Gastrocnemius medialis (tissue), 4 donors: ENCODE data around the gene RBM33. TPM values are rescaled to one million over a fixed set of nuclear protein-coding genes. Genes with fewer than 3 reads are reported as not detected.

Experiments
- ATAC-seq, 2 donors: fragments of 150-250 bp; one replicate each; pipeline ENCODE4 v1.9.1; 2016
- DNase-seq, 2 donors: peaks; one replicate each; pipeline ENCODE4 v3.0.0-alpha.2; 2019
- H3K27ac ChIP-seq, 4 donors: fragments of 200-600 bp; sonication (generic); 1 replicate in 1 of 4; 2 replicates in 3 of 4; pipeline ENCODE4 v1.5.1; 2016 to 2018; ENCODE audit warnings: mild to moderate bottlenecking in 2 of 4, moderate library complexity in 1 of 4
- H3K27me3 ChIP-seq, 3 donors: fragments of 200-600 bp; sonication (generic) in 2 of 3; 1 replicate in 1 of 3; 2 replicates in 2 of 3; pipeline versions ENCODE4 v1.5.1 to v1.6.0; 2016 to 2019; ENCODE audit warnings: mild to moderate bottlenecking in 1 of 3, moderate library complexity in 1 of 3
- H3K36me3 ChIP-seq, 2 donors: fragments of 200-600 bp; sonication (generic) in 1 of 2; one replicate each; pipeline ENCODE4 v1.5.1; 2017 to 2018
- H3K4me1 ChIP-seq, 2 donors: fragments of 200-600 bp; sonication (generic) in 1 of 2; one replicate each; pipeline ENCODE4 v1.5.1; 2016 to 2017; ENCODE audit warnings: mild to moderate bottlenecking in 2 of 2
- H3K4me3 ChIP-seq, 4 donors: fragments of 200-600 bp; sonication (generic) in 3 of 4; 1 replicate in 1 of 4; 2 replicates in 3 of 4; pipeline ENCODE4 v1.5.1; 2016 to 2019; ENCODE audit warnings: mild to moderate bottlenecking in 2 of 4
- H3K9me3 ChIP-seq, 3 donors: fragments of 200-600 bp; sonication (generic) in 2 of 3; 1 replicate in 1 of 3; 2 replicates in 2 of 3; pipeline ENCODE4 v1.5.1; 2016 to 2019
- POLR2A ChIP-seq, 2 donors: fragments of 450-650 bp; IDR thresholded peaks; one replicate each; pipeline ENCODE4 v1.6.1; 2017; ENCODE audit warnings: antibody characterized with exemption in 2 of 2, mild to moderate bottlenecking in 2 of 2, moderate library complexity in 2 of 2
- in situ Hi-C, 4 donors: fragments of 200-750 bp; cut with MboI; loops; one replicate each; pipeline versions ENCODE4 v1.15.0 to v1.8.0; 2017; ENCODE audit warnings: low sequenced_read_pairs in 4 of 4
- intact Hi-C: fragments of 100-400 bp; cut with DNase I; formaldehyde crosslinking; loops from one replicate; pipeline ENCODE4 v1.15.1; 2023; ENCODE audit warnings: low total_unique reads
- total RNA-seq, 4 donors: library from RNA; depleted of rRNA; stranded (reverse); fragments of >200 nt; gene quantifications; one replicate each; pipeline versions ENCODE4 v1.1.0 to v1.2.3, GENCODE V29; 2016
- TF ChIP-seq, protein P1 (sequence below), 5 experiments: fragments of 450-650 bp in 3 of 5; fragments of 200-600 bp in 2 of 5; sonication (generic) in 2 of 5; IDR thresholded peaks in 4 of 5; conservative IDR thresholded peaks in 1 of 5; 1 replicate in 4 of 5; 2 replicates in 1 of 5; pipeline ENCODE4 v1.5.1; 2016 to 2019; ENCODE audit warnings: antibody characterized with exemption in 5 of 5, mild to moderate bottlenecking in 3 of 5, moderate library complexity in 3 of 5

RBM33 gene
- total RNA-seq, 4 donors from 2014 or later: 16.6 to 30.0 (median 28.1) TPM

DNA sequence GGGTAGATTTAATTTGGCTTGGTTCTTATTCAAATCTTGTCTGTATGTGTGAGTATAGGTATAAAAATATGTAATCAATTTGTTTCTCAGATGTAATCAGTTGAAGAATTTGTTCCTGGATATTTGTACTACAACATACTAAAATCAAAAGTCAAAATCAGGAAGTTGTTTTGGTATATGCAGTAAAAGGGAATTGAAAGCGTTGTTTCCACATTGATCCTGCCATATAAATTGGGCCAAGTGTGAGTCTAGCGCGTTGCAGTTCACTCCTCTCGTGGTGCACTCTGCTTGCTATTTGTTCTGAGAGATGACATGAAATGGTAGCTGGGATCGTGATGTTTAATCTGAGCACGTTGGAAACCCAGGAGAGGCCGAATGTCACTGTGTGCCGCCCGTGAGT lies 111.9 kb downstream of the RBM33 start:
- ATAC-seq (no peak), DNase-seq (no peak)
- TF ChIP-seq, protein P1, sequence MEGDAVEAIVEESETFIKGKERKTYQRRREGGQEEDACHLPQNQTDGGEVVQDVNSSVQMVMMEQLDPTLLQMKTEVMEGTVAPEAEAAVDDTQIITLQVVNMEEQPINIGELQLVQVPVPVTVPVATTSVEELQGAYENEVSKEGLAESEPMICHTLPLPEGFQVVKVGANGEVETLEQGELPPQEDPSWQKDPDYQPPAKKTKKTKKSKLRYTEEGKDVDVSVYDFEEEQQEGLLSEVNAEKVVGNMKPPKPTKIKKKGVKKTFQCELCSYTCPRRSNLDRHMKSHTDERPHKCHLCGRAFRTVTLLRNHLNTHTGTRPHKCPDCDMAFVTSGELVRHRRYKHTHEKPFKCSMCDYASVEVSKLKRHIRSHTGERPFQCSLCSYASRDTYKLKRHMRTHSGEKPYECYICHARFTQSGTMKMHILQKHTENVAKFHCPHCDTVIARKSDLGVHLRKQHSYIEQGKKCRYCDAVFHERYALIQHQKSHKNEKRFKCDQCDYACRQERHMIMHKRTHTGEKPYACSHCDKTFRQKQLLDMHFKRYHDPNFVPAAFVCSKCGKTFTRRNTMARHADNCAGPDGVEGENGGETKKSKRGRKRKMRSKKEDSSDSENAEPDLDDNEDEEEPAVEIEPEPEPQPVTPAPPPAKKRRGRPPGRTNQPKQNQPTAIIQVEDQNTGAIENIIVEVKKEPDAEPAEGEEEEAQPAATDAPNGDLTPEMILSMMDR (IDR thresholded peaks at IDR 0.05 in 4 of 5, conservative IDR thresholded peaks at IDR 0.05 in 1 of 5): no peak
- no peak for TF ChIP-seq POLR2A (IDR thresholded peaks at IDR 0.05)
- Histone ChIP-seq H3K9me3 (no peaks in the 10 kb centered on the region), H3K27me3 (no peaks in the 10 kb centered on the region), H3K27ac (no peak overlapping the region), H3K4me1 (peaks cover 46% of the 10 kb centered on the region in 2 donors), H3K36me3 (no peaks in the 10 kb centered on the region), H3K4me3 (no peak overlapping the region)
- in situ Hi-C loops: loop anchor here in 2 of 4 donors (10.0 to 25.0 kb wide), 2 partner anchors 152 to 819 kb away; no protein-coding TSS in a partner anchor
- intact Hi-C loops: no loop called here

DNA sequence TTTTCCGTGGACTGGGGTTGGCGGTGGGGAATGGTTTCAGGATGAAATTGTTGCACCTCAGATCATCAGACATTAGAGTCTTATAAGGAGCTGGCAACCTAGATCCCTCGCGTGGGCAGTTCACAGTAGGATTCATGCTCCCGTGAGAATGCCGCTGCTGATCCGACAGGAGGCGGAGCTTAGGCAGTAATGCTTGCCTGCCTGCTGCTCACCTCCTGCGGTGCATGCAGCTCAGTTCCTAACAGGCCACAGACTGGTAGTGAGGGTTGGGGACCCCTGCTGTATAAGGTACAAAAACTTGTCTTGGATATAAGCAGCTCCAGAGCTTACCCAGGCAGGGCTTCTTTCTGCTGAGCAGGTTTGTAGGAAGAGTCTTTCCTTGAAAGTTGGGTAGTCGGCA lies 113.9 kb downstream of the RBM33 start:
- peaks cover 44 to 47% of the 10 kb centered on the region in 2 donors for H3K4me1 ChIP-seq
- no peak overlapping the region for H3K4me3 ChIP-seq
- no peaks in the 10 kb centered on the region for H3K9me3 ChIP-seq
- H3K27me3 ChIP-seq: no peaks in the 10 kb centered on the region
- DNase-seq (no peak), ATAC-seq (no peak)
- intact Hi-C loops: no loop called here
- no peak overlapping the region for H3K27ac ChIP-seq
- in situ Hi-C loops: loop anchor here in 2 of 4 donors (10.0 to 25.0 kb wide), 2 partner anchors 154 to 821 kb away; no protein-coding TSS in a partner anchor
- no peaks in the 10 kb centered on the region for H3K36me3 ChIP-seq
- TF ChIP-seq POLR2A (IDR thresholded peaks at IDR 0.05): no peak
- TF ChIP-seq, protein P1 (IDR thresholded peaks at IDR 0.05 in 4 of 5, conservative IDR thresholded peaks at IDR 0.05 in 1 of 5): no peak

DNA sequence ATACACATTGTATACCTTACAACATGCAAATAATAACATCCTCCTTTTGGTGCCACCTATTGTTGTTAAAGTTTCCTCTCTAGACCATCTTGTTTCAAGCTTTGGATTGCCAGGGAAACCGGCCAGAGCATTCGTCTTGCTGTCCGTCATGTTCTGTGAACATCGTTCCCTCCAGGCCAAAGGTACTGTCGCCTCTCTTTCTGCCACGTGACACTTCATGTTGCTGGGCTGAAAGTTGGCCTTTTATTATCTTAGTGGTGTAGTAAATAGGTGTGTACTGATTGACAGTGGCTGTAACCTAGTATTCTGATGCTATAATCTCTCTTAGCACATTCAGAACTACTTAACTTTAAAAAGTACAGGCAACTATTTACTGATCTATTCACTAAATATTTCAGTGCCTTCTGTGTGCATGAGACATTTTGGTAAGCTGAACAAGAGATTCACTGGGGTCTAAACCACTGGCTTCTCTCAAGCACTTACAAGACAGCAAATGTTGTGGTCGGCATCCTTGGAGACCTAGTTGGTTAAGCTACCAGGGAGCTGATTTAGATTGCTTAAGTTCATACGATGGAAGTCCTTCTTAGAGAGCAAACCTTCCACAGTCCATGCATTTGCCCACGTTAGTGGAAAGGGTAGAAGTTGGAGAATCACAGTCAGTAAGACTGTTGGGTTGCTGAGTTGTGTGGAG lies 115.4 kb downstream of the RBM33 start:
- no peaks in the 10 kb centered on the region for H3K9me3 ChIP-seq
- peaks cover 28 to 37% of the 10 kb centered on the region in 2 donors for H3K4me1 ChIP-seq
- ATAC-seq (no peak), DNase-seq (no peak)
- H3K36me3 ChIP-seq: peaks cover 0 to 5% of the 10 kb centered on the region in 2 donors
- in situ Hi-C loops: loop anchor here in 2 of 4 donors (10.0 to 25.0 kb wide), 2 partner anchors 155 to 823 kb away; no protein-coding TSS in a partner anchor
- no peak for TF ChIP-seq POLR2A (IDR thresholded peaks at IDR 0.05)
- TF ChIP-seq, protein P1 (IDR thresholded peaks at IDR 0.05 in 4 of 5, conservative IDR thresholded peaks at IDR 0.05 in 1 of 5): no peak
- no peaks in the 10 kb centered on the region for H3K27me3 ChIP-seq
- intact Hi-C loops: loop anchor here (10.0 kb wide), 1 partner anchor 835 kb away; no protein-coding TSS in a partner anchor
- no peak overlapping the region for H3K27ac ChIP-seq
- no peak overlapping the region for H3K4me3 ChIP-seq

DNA sequence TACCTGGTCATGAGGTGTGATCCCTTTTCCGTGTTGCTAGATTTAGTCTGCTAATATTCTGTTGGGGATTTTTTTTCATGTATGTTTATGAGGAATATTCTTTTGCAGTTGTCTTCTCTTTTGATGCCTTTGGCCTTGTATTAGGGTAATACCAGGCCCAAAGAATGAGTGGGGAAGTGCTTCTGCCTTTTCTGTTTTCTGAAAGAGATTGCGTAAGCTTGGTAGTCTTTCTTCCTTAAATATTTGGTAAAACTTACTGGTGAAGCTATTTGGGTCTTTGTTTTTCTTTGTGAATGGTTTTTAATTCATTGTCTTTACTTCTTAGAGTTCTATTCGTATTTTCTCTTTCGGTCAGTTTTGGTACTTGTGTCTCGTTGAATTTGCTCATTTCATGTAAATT lies 116.7 kb downstream of the RBM33 start:
- in situ Hi-C loops (loop anchor here in 1 of 4 donors (25.0 kb wide), 1 partner anchor 824 kb away; no protein-coding TSS in a partner anchor), intact Hi-C loops (loop anchor here (10.0 kb wide), 1 partner anchor 836 kb away; no protein-coding TSS in a partner anchor)
- Histone ChIP-seq H3K27me3 (no peaks in the 10 kb centered on the region), H3K27ac (no peak overlapping the region), H3K4me3 (no peak overlapping the region), H3K9me3 (no peaks in the 10 kb centered on the region), H3K36me3 (peaks cover 0 to 14% of the 10 kb centered on the region in 2 donors), H3K4me1 (peaks cover 19 to 28% of the 10 kb centered on the region in 2 donors)
- ATAC-seq (no peak), DNase-seq (no peak)
- no peak for TF ChIP-seq POLR2A (IDR thresholded peaks at IDR 0.05)
- TF ChIP-seq, protein P1 (IDR thresholded peaks at IDR 0.05 in 4 of 5, conservative IDR thresholded peaks at IDR 0.05 in 1 of 5): no peak
